ENCODE data around the gene KBTBD2.

GRCh38 chr7:32858648-32859047, 32.9 kb downstream of the KBTBD2 start:
- TF ChIP-seq CTCF (IDR thresholded peaks at IDR 0.05; ENCODE audit: low read depth, low read length): no peak
- TF ChIP-seq POLR2A (IDR thresholded peaks at IDR 0.05; ENCODE audit: extremely low read depth, insufficient read length): no peak
- TF ChIP-seq MAX (IDR thresholded peaks at IDR 0.05; ENCODE audit: low read depth, low read length): no peak
